ENCODE measurements around the gene LGR5.

DNA sequence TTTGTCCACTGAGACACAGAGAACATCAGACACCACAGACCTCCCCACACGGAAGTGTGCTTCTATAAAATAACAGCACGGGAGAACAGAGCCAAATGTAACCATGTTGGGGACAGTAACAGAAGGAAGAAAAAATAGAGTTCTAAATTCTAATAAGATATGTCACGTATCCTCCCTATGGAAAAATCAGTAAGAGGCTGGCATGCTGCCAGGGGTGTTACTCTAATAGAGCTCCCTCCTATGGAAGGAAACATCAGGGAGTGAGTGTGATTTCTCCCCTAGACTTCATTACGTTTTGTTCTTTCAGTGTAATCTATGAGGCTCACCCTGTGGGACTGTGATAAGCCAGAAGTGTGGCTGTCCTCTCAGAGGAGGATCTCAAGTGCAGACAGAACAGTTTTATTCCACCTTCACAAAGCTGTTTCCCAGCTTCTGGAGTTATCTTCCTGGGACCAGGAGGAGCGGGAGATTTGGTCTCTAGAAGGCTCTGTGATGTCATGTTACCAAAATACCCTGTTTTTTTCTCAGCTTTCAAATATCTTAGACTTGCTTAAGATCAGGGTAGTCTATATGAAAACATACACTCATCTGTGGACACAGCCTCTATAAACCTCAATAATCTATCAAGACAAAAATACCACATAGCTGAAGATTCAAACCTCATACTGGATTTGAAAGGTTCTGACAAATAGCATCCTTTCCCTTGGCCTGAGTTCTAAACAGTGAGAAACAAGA lies 154.8 kb downstream of the LGR5 start:
- no peak for TF ChIP-seq ZNF274 (IDR thresholded peaks at IDR 0.05; ENCODE audit: low read depth, low read length)
- no peak for TF ChIP-seq YY1 (IDR thresholded peaks at IDR 0.05; ENCODE audit: insufficient read depth, insufficient read length)

Data from NT2/D1 (cell line).